Hepatocyte (in vitro differentiated cells): ENCODE results near the gene OR52W1.

Experiments
- EZH2phosphoT487 ChIP-seq: fragments of 200-600 bp; sonication (generic); IDR thresholded peaks from one replicate; pipeline ENCODE4 v1.6.1; 2018; ENCODE audit warnings: antibody characterized with exemption, mild to moderate bottlenecking, low read depth, moderate library complexity; ENCODE audit not compliant: unreplicated experiment, severe bottlenecking
- TF ChIP-seq, protein P1 (sequence below): fragments of 200-600 bp; sonication (generic); IDR thresholded peaks from 2 replicates; pipeline ENCODE4 v1.5.1; 2016; ENCODE audit warnings: antibody characterized with exemption, mild to moderate bottlenecking; ENCODE audit not compliant: poor library complexity

DNA sequence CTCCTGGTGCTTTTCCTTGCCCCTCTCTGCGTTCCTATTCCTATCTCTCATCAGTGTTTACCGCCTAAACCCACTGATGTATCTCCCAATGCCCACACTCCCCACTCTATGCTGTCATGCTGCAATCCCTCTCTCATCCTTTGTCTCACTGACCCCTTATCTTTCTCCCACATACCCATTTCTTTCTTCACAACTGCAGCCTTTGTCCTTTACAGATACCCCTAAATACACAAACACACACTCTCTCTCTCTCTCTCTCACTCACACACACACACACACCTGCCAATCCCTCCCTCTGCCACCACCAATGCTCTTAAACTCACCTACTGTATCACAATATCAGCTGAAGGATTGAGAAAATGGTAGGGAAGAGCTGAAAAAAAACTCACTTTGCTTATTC is 23.6 kb upstream of the OR52W1 start:
- TF ChIP-seq, protein P1, sequence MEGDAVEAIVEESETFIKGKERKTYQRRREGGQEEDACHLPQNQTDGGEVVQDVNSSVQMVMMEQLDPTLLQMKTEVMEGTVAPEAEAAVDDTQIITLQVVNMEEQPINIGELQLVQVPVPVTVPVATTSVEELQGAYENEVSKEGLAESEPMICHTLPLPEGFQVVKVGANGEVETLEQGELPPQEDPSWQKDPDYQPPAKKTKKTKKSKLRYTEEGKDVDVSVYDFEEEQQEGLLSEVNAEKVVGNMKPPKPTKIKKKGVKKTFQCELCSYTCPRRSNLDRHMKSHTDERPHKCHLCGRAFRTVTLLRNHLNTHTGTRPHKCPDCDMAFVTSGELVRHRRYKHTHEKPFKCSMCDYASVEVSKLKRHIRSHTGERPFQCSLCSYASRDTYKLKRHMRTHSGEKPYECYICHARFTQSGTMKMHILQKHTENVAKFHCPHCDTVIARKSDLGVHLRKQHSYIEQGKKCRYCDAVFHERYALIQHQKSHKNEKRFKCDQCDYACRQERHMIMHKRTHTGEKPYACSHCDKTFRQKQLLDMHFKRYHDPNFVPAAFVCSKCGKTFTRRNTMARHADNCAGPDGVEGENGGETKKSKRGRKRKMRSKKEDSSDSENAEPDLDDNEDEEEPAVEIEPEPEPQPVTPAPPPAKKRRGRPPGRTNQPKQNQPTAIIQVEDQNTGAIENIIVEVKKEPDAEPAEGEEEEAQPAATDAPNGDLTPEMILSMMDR: no peak
- no peak for TF ChIP-seq EZH2phosphoT487
